Lung (tissue), 12 donors: ENCODE data around the gene PSMB10. TPM values are rescaled to one million over a fixed set of nuclear protein-coding genes. Genes with fewer than 3 reads are reported as not detected.
A peak's percentile ranks its signal among the peaks of the same experiment; 100 is the strongest.

Experiments used
- ATAC-seq: fragments of 200-7000 bp; cut with Tn5 transposase; one replicate; pipeline ENCODE4 v1.9.1; 2020; ENCODE audit warnings: moderate number of reproducible peaks; ENCODE audit not compliant: insufficient read depth, low FRiP score
- DNase-seq, 3 donors: peaks; one replicate each; pipeline ENCODE4 v3.0.0-alpha.2; 2013 to 2017
- H3K27ac ChIP-seq, 2 donors: one replicate each; pipeline ENCODE4 v1.5.1; 2013; ENCODE audit warnings: mild to moderate bottlenecking in 2 of 2, moderate library complexity in 2 of 2, control low read depth in 1 of 2, inconsistent platforms in 1 of 2, low read depth in 1 of 2, low read length in 1 of 2
- H3K27me3 ChIP-seq, 3 donors: one replicate each; pipeline ENCODE4 v1.5.1; 2013; ENCODE audit warnings: low read length in 2 of 3; ENCODE audit not compliant: control insufficient read depth in 3 of 3, insufficient read depth in 3 of 3
- H3K36me3 ChIP-seq, 4 donors: one replicate each; pipeline ENCODE4 v1.5.1; 2013; ENCODE audit warnings: low read length in 4 of 4, mild to moderate bottlenecking in 1 of 4, moderate library complexity in 1 of 4; ENCODE audit not compliant: control insufficient read depth in 4 of 4, insufficient read depth in 4 of 4
- H3K4me1 ChIP-seq, 5 donors: one replicate each; pipeline ENCODE4 v1.5.1; 2013; ENCODE audit warnings: low read length in 5 of 5, mild to moderate bottlenecking in 2 of 5, moderate library complexity in 1 of 5; ENCODE audit not compliant: control insufficient read depth in 5 of 5, insufficient read depth in 5 of 5
- H3K4me3 ChIP-seq: one replicate; pipeline ENCODE4 v1.5.1; 2013; ENCODE audit warnings: mild to moderate bottlenecking, control low read depth, moderate library complexity
- H3K9ac ChIP-seq, 2 donors: one replicate each; pipeline ENCODE4 v1.5.1; 2013; ENCODE audit warnings: low read length in 2 of 2, control low read depth in 1 of 2; ENCODE audit not compliant: insufficient read depth in 1 of 2
- H3K9me3 ChIP-seq, 4 donors: one replicate each; pipeline ENCODE4 v1.5.1; 2013; ENCODE audit warnings: low read length in 3 of 4, mild to moderate bottlenecking in 1 of 4, moderate library complexity in 1 of 4; ENCODE audit not compliant: control insufficient read depth in 4 of 4, insufficient read depth in 3 of 4
- WGBS, 2 donors: extraction: QIAGEN DNeasy Blood & Tissue Kit; methylation state at CpG; one replicate each; pipeline ENCODE4 v1.1.7; 2013; 5-methylcytosine and 5-hydroxymethylcytosine counted together
- polyA plus RNA-seq, 2 donors: library from polyadenylated mRNA; stranded (reverse); fragments of 200-250 nt; gene quantifications; one replicate each; pipeline ENCODE4 v1.2.1, GENCODE V29; 2013
- total RNA-seq, 2 donors: library from RNA; depleted of rRNA in 1 of 2; stranded (reverse); fragments of >200 nt in 1 of 2; gene quantifications; one replicate each; pipeline ENCODE4 v1.2.1, GENCODE V29; 2014 to 2021
- TF ChIP-seq, protein P1 (sequence below): IDR thresholded peaks from 2 replicates; pipeline ENCODE4 v1.5.1; 2012; ENCODE audit warnings: mild to moderate bottlenecking; ENCODE audit errors: control extremely low read depth, extremely low read depth
- donor health status: control.
- donor health status: control.
- donor health status: Bipolar disorder and iron deficiency.
- donor health status: healthy.
- donor health status: DM: yes; HTN: yes; CAD: no.

PSMB10 gene
- total and polyA plus RNA-seq, 4 donors, result 36.6 to 186 (median 112) TPM

DNA sequence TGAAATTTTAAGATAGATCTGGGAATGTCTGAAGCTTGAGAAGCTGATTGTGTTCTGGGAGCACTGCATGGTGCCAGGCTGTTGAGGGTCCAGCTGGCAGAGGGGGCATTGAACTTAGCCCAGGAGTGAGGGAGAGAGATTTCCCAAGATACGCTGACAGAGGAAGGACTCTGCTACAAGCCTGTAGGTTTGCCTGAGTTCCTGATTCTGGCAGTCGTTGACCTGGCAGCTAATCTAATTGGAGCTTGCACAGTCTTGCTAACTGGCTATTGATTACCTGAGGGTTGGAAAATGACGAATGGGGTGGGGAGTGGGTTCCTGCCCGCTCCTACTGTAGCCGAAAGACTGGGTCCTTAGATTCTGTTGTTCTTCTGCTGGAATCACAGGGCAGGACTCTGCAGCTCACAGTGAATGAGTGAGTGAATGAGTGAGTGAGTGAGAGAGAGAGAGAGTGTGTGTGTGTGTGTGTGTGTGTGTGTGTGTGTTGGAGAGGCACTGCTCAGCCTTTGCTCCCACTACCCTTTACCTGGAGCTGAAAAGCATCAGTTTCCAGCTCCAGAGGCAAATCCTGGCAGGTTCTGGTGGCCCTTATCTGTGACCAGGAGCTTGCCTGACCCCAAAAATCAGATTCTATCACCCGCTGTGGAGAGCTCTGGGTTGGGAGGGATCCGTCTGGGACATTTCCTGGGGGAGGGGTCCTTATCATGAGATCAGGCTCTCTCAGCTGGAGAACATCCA is 21.7 kb downstream of the PSMB10 start:
- Histone ChIP-seq H3K27ac (peak overlapping the region in 1 of 2 donors; percentile 10), H3K36me3 (peaks cover 0 to 40% (median 26%) of the 10 kb centered on the region in 4 donors), H3K9me3 (no peaks in the 10 kb centered on the region), H3K4me3 (no peak overlapping the region), H3K4me1 (peaks cover 0 to 15% (median 3%) of the 10 kb centered on the region in 5 donors), H3K9ac (no peak overlapping the region), H3K27me3 (no peaks in the 10 kb centered on the region)
- ATAC-seq (no peak), DNase-seq (no peak)
- TF ChIP-seq, protein P1, sequence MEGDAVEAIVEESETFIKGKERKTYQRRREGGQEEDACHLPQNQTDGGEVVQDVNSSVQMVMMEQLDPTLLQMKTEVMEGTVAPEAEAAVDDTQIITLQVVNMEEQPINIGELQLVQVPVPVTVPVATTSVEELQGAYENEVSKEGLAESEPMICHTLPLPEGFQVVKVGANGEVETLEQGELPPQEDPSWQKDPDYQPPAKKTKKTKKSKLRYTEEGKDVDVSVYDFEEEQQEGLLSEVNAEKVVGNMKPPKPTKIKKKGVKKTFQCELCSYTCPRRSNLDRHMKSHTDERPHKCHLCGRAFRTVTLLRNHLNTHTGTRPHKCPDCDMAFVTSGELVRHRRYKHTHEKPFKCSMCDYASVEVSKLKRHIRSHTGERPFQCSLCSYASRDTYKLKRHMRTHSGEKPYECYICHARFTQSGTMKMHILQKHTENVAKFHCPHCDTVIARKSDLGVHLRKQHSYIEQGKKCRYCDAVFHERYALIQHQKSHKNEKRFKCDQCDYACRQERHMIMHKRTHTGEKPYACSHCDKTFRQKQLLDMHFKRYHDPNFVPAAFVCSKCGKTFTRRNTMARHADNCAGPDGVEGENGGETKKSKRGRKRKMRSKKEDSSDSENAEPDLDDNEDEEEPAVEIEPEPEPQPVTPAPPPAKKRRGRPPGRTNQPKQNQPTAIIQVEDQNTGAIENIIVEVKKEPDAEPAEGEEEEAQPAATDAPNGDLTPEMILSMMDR, result no peak
- 80 to 83% methylated on average over 7 of the region's 7 CpGs for WGBS, 2 donors

DNA sequence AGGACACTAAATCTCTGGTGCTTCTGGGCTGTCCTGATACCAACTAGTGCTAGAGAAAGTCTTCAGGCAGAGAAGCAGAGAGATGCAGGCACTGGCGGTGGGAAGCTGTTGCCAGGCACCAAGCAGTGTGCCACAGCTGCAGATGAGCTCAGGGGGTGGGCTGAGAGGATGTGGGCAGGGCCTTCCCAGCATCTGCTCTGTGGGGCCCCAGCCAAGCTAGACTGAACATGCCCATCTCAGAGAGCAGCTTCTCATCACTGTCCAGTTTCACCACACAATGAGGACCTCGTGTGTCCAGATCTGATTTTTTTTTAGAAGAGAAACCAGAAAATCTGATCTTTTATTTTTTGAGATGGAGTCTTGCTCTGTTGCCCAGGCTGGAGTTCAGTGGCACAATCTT is 26.5 kb downstream of the PSMB10 start:
- no peak overlapping the region for H3K4me3 ChIP-seq
- no peak overlapping the region for H3K9ac ChIP-seq
- TF ChIP-seq, protein P1, result no peak
- H3K36me3 ChIP-seq, result peaks cover 0 to 29% (median 19%) of the 10 kb centered on the region in 4 donors
- WGBS, 2 donors, result 57 to 65% methylated on average over 2 of the region's 2 CpGs
- ATAC-seq (no peak), DNase-seq (no peak)
- H3K4me1 ChIP-seq, result peaks cover 0 to 2% (median 0%) of the 10 kb centered on the region in 5 donors
- H3K27me3 ChIP-seq, result no peaks in the 10 kb centered on the region
- H3K9me3 ChIP-seq, result no peaks in the 10 kb centered on the region
- no peak overlapping the region for H3K27ac ChIP-seq

DNA sequence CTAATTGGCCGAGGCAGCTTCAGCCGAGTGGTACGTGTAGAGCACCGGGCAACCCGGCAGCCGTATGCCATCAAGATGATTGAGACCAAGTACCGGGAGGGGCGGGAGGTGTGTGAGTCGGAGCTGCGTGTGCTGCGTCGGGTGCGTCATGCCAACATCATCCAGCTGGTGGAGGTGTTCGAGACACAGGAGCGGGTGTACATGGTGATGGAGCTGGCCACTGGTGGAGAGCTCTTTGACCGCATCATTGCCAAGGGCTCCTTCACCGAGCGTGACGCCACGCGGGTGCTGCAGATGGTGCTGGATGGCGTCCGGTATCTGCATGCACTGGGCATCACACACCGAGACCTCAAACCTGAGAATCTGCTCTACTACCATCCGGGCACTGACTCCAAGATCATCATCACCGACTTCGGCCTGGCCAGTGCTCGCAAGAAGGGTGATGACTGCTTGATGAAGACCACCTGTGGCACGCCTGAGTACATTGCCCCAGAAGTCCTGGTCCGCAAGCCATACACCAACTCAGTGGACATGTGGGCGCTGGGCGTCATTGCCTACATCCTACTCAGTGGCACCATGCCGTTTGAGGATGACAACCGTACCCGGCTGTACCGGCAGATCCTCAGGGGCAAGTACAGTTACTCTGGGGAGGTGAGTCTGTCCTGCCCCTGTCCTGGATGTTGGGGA is 27.5 kb downstream of the PSMB10 start:
- ATAC-seq (no peak), DNase-seq (no peak)
- no peaks in the 10 kb centered on the region for H3K27me3 ChIP-seq
- no peaks in the 10 kb centered on the region for H3K9me3 ChIP-seq
- 96 to 97% methylated on average over 36 of the region's 36 CpGs for WGBS, 2 donors
- TF ChIP-seq, protein P1, result no peak
- peaks cover 0 to 29% (median 20%) of the 10 kb centered on the region in 4 donors for H3K36me3 ChIP-seq
- H3K9ac ChIP-seq, result no peak overlapping the region
- H3K4me1 ChIP-seq, result peaks cover 0 to 2% (median 0%) of the 10 kb centered on the region in 5 donors
- no peak overlapping the region for H3K27ac ChIP-seq
- no peak overlapping the region for H3K4me3 ChIP-seq
